ENCODE results near the gene TASOR2. TPM values are rescaled to one million over a fixed set of nuclear protein-coding genes. Genes with fewer than 3 reads are reported as not detected.

The TASOR2 gene
- total RNA-seq, 2 experiments from 2014 or later, result 50.0 to 51.0 TPM

DNA sequence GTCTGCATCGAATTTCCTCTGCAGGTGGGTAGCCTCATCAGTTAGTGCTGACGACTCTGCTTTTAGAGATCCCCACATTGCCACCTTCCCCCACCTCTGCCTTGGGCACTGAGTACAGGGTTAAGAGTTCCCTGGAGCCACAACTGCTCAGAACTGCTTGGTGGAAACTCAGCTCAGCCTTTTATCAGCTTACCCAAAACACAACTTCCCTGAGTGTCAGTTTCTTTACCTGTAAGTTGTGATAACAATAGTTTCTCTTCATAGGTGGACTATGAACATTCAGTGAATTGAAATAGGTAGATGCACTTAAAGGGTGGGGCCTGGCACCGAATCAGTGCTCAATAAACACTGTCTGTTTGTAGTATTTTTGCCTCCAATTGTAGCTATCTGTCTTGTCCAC lies 29.5 kb upstream of the TASOR2 start:
- peak in 2 of 14 experiments; percentile 11 to 13 for DNase-seq
- no peaks in the 10 kb centered on the region for H3K27me3 ChIP-seq (ENCODE audit: control insufficient read depth in 1 of 2, insufficient read depth in 2 of 2, low read length in 2 of 2)
- Mint-ChIP-seq H3K4me3 (peak overlapping the region; percentile 38), H3K27me3 (no peaks in the 10 kb centered on the region), H3K27ac (peak overlapping the region; percentile 58), H3K9me3 (no peaks in the 10 kb centered on the region), H3K4me1 (ENCODE audit: low read depth) (peaks cover 43% of the 10 kb centered on the region), H3K36me3 (ENCODE audit: low read depth) (peaks cover 2% of the 10 kb centered on the region)
- H3K9me3 ChIP-seq (ENCODE audit: control insufficient read depth in 1 of 2, insufficient read depth in 1 of 2, low read length in 2 of 2), result no peaks in the 10 kb centered on the region
- intact Hi-C loops (cut with DNase I, micrococcal nuclease), result no loop called here
- ChIA-PET CTCF (no interaction called here), POLR2A (interaction anchor here (0.6 kb wide), 1 partner anchor 156 kb away, joined by 3 read pairs; no protein-coding TSS in a partner anchor)
- H3K4me1 ChIP-seq (ENCODE audit: insufficient read depth, low read length), result peaks cover 32% of the 10 kb centered on the region
- no peak overlapping the region for H3K4me3 ChIP-seq (ENCODE audit: low read length)
- peaks cover 5% of the 10 kb centered on the region for H3K36me3 ChIP-seq (ENCODE audit: insufficient read depth, low read length)
- TF ChIP-seq, protein P1, sequence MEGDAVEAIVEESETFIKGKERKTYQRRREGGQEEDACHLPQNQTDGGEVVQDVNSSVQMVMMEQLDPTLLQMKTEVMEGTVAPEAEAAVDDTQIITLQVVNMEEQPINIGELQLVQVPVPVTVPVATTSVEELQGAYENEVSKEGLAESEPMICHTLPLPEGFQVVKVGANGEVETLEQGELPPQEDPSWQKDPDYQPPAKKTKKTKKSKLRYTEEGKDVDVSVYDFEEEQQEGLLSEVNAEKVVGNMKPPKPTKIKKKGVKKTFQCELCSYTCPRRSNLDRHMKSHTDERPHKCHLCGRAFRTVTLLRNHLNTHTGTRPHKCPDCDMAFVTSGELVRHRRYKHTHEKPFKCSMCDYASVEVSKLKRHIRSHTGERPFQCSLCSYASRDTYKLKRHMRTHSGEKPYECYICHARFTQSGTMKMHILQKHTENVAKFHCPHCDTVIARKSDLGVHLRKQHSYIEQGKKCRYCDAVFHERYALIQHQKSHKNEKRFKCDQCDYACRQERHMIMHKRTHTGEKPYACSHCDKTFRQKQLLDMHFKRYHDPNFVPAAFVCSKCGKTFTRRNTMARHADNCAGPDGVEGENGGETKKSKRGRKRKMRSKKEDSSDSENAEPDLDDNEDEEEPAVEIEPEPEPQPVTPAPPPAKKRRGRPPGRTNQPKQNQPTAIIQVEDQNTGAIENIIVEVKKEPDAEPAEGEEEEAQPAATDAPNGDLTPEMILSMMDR (IDR thresholded peaks at IDR 0.05), result no peak
- H3K27ac ChIP-seq (ENCODE audit: low read depth in 1 of 2, low read length in 2 of 2), result no peak overlapping the region
- ATAC-seq (ENCODE audit: poor library complexity), result peak; percentile 80

DNA sequence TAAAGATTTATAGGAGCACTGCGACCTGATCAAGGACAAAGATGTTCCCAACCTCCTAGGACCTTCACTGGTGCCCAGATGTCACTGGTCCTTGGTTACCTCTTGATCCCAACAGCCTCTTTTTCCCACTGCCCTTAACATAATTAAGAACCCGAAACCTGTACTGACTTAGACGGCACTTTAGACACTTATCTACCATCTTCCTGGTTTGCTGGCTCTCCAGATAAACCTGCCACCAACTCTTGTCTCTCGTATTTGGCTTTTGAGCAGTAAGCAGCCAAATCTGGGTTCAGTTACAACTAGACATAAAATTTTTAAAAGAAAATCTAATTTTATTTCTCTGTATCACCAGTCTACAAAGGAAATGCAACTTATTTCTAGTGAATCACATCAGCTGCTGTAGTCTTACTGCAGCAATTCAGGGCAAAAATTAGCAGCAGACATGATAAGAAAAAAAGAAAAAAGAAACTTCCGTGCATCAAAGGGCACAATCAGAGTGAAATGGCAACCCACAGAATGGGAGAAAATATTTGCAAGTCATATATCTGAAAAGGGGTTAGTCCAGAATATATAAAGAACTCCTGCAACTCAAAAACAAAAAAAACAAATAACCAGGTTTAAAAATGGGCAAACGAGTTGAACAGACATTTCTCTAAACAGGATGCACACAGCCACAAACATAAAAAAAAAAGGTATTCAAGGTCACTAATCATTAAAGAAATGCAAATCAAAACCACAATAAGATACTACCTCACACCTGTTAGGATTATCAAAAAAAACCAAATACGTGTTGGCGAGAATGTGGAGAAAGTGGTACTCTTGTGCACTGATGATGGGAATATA lies 27.7 kb upstream of the TASOR2 start:
- intact Hi-C loops (cut with DNase I, micrococcal nuclease), result no loop called here
- Mint-ChIP-seq H3K27me3 (no peaks in the 10 kb centered on the region), H3K27ac (peak overlapping the region; percentile 62), H3K4me1 (ENCODE audit: low read depth) (peaks cover 52% of the 10 kb centered on the region), H3K4me3 (peak overlapping the region; percentile 59), H3K36me3 (ENCODE audit: low read depth) (no peaks in the 10 kb centered on the region), H3K9me3 (no peaks in the 10 kb centered on the region)
- TF ChIP-seq, protein P1 (IDR thresholded peaks at IDR 0.05), result no peak
- DNase-seq, result peak in 2 of 14 experiments; percentile 7 to 23
- Histone ChIP-seq H3K27ac (ENCODE audit: low read depth in 1 of 2, low read length in 2 of 2) (no peak overlapping the region), H3K36me3 (ENCODE audit: insufficient read depth, low read length) (no peaks in the 10 kb centered on the region), H3K4me1 (ENCODE audit: insufficient read depth, low read length) (peaks cover 36% of the 10 kb centered on the region), H3K9me3 (ENCODE audit: control insufficient read depth in 1 of 2, insufficient read depth in 1 of 2, low read length in 2 of 2) (no peaks in the 10 kb centered on the region), H3K4me3 (ENCODE audit: low read length) (no peak overlapping the region), H3K27me3 (ENCODE audit: control insufficient read depth in 1 of 2, insufficient read depth in 2 of 2, low read length in 2 of 2) (no peaks in the 10 kb centered on the region)
- POLR2A ChIA-PET, result interaction anchor here (0.7 kb wide), 1 partner anchor 901 kb away, joined by 4 read pairs; no protein-coding TSS in a partner anchor
- CTCF ChIA-PET, result no interaction called here
- ATAC-seq (ENCODE audit: poor library complexity), result no peak

DNA sequence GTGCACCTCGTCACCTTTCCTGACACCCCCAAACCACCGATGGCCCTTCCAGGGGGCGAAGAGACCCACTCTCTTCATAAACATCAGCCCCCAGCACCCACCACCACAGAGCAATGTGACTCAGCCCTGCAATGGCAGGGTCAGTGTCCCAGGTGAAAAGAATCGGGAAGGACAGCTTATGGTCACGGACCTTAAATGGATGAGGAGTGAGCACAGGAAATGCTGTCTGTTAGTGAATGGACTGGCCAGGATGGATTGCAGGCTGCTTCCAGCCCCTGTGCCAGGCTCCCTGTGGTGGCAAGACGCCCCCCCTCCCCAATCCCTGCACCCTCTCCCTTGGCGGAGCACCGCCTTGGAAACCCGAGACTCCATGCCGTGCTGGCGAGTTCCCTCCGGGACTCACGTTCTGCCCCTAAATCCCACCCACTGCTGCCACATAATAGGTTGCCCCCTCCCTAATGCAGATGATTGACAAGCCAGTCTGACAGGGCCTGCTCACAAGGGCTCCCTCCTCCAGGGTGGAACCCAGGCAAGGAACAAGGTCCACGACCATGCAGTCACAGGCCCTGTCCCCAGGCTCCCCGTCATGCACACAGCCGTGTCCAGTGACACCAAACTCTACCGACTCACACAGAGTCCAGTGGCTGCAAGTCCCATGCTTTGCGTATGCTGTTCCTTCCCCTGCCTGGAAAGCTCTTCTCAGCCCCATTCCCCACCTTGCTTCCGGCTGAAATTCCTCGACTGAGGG lies 25.6 kb upstream of the TASOR2 start:
- Mint-ChIP-seq H3K4me1 (ENCODE audit: low read depth) (peaks cover 52% of the 10 kb centered on the region), H3K36me3 (ENCODE audit: low read depth) (no peaks in the 10 kb centered on the region), H3K9me3 (no peaks in the 10 kb centered on the region), H3K27me3 (no peaks in the 10 kb centered on the region), H3K27ac (peak overlapping the region; percentile 19), H3K4me3 (no peak overlapping the region)
- H3K4me3 ChIP-seq (ENCODE audit: low read length), result no peak overlapping the region
- TF ChIP-seq, protein P1 (IDR thresholded peaks at IDR 0.05), result no peak
- no peaks in the 10 kb centered on the region for H3K27me3 ChIP-seq (ENCODE audit: control insufficient read depth in 1 of 2, insufficient read depth in 2 of 2, low read length in 2 of 2)
- intact Hi-C loops (cut with DNase I, micrococcal nuclease), result no loop called here
- H3K27ac ChIP-seq (ENCODE audit: low read depth in 1 of 2, low read length in 2 of 2), result no peak overlapping the region
- H3K4me1 ChIP-seq (ENCODE audit: insufficient read depth, low read length), result peaks cover 36% of the 10 kb centered on the region
- ATAC-seq (ENCODE audit: poor library complexity), result no peak
- H3K36me3 ChIP-seq (ENCODE audit: insufficient read depth, low read length), result no peaks in the 10 kb centered on the region
- no peak for DNase-seq
- ChIA-PET CTCF (no interaction called here), POLR2A (no interaction called here)
- no peaks in the 10 kb centered on the region for H3K9me3 ChIP-seq (ENCODE audit: control insufficient read depth in 1 of 2, insufficient read depth in 1 of 2, low read length in 2 of 2)

Measured in CD4-positive, alpha-beta T cell (primary cell).